ENCODE measurements around the gene ATP2C2. TPM values are rescaled to one million over a fixed set of nuclear protein-coding genes. Genes with fewer than 3 reads are reported as not detected.

The ATP2C2 gene
- total RNA-seq, 1 experiment from 2014 or later: not detected

DNA sequence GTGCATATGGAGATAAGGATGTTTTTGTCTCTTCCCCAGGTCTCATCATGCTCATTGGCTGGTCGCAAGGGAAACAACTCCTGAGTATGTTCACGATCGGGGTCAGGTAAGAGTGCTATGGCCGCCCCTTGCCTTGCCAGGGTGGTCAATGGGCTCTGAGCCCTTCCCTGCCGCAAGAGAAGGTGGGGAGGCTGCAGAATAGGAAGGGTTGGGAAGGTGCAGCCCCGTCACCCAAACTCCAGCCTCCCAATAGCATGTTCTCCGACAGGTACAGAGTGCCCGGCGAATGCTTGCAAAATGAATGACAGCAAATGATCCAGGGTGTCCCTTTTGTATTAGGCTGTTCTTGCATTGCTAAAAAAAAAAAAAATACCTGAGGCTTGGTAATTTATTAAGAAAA, 57.4 kb downstream of the ATP2C2 start:
- H3K4me1 ChIP-seq (ENCODE audit: insufficient read depth, low read length, poor library complexity, severe bottlenecking): no peaks in the 10 kb centered on the region
- ChIA-PET POLR2A (ENCODE audit: low non-redundant PET) (no interaction called here), CTCF (no interaction called here)
- H3K9me3 ChIP-seq (ENCODE audit: low read depth, low read length, poor library complexity, severe bottlenecking): no peaks in the 10 kb centered on the region
- peaks cover 36% of the 10 kb centered on the region for H3K27me3 ChIP-seq (replicated peaks; ENCODE audit: insufficient read depth, low read depth, low read length, poor library complexity)
- no peak overlapping the region for H3K4me3 ChIP-seq (ENCODE audit: low read depth, low read length, poor library complexity, severe bottlenecking)
- TF ChIP-seq EZH2 (IDR thresholded peaks at IDR 0.05; ENCODE audit: borderline replicate concordance, low read depth, low read length, poor library complexity, severe bottlenecking): no peak
- no peaks in the 10 kb centered on the region for H3K36me3 ChIP-seq (ENCODE audit: insufficient read depth, low read length, poor library complexity, severe bottlenecking)
- DNase-seq (ENCODE audit: low spot score): no peak
- BruUV-seq (replicated peaks): no TSS peak
- intact Hi-C loops (cut with micrococcal nuclease; ENCODE audit: unreplicated experiment): no loop called here
- H3K27ac ChIP-seq (ENCODE audit: low read depth, low read length, poor library complexity, severe bottlenecking): no peak overlapping the region

DNA sequence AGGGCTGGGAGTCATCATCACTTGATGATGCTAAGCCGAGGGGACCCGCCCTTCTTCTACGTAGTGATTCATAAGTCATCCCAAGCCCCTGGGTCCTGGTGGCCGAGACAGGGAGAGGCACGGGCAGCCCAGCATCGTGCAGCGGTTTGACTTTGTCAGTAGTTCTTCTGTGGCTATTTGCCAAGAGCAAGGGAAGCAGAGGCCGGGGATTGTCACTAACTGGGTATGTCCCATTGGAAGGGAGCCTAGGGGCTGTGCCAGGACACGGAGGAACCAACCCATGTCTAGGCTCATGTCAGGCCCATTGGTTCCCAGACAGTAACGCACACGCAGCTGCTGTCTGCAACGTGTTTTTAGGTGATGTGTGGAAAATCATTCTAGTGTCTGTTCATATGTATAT, 58.5 kb downstream of the ATP2C2 start:
- peaks cover 46% of the 10 kb centered on the region for H3K27me3 ChIP-seq (replicated peaks; ENCODE audit: insufficient read depth, low read depth, low read length, poor library complexity)
- intact Hi-C loops (cut with micrococcal nuclease; ENCODE audit: unreplicated experiment): no loop called here
- no peak overlapping the region for H3K27ac ChIP-seq (ENCODE audit: low read depth, low read length, poor library complexity, severe bottlenecking)
- ChIA-PET POLR2A (ENCODE audit: low non-redundant PET) (no interaction called here), CTCF (no interaction called here)
- no peak for DNase-seq (ENCODE audit: low spot score)
- H3K9me3 ChIP-seq (ENCODE audit: low read depth, low read length, poor library complexity, severe bottlenecking): no peaks in the 10 kb centered on the region
- no peak overlapping the region for H3K4me3 ChIP-seq (ENCODE audit: low read depth, low read length, poor library complexity, severe bottlenecking)
- no peaks in the 10 kb centered on the region for H3K4me1 ChIP-seq (ENCODE audit: insufficient read depth, low read length, poor library complexity, severe bottlenecking)
- no TSS peak for BruUV-seq (replicated peaks)
- TF ChIP-seq, protein P1, sequence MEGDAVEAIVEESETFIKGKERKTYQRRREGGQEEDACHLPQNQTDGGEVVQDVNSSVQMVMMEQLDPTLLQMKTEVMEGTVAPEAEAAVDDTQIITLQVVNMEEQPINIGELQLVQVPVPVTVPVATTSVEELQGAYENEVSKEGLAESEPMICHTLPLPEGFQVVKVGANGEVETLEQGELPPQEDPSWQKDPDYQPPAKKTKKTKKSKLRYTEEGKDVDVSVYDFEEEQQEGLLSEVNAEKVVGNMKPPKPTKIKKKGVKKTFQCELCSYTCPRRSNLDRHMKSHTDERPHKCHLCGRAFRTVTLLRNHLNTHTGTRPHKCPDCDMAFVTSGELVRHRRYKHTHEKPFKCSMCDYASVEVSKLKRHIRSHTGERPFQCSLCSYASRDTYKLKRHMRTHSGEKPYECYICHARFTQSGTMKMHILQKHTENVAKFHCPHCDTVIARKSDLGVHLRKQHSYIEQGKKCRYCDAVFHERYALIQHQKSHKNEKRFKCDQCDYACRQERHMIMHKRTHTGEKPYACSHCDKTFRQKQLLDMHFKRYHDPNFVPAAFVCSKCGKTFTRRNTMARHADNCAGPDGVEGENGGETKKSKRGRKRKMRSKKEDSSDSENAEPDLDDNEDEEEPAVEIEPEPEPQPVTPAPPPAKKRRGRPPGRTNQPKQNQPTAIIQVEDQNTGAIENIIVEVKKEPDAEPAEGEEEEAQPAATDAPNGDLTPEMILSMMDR (conservative IDR thresholded peaks at IDR 0.05; ENCODE audit: low read depth, low read length): no peak
- TF ChIP-seq EZH2 (IDR thresholded peaks at IDR 0.05; ENCODE audit: borderline replicate concordance, low read depth, low read length, poor library complexity, severe bottlenecking): no peak
- H3K36me3 ChIP-seq (ENCODE audit: insufficient read depth, low read length, poor library complexity, severe bottlenecking): no peaks in the 10 kb centered on the region

DNA sequence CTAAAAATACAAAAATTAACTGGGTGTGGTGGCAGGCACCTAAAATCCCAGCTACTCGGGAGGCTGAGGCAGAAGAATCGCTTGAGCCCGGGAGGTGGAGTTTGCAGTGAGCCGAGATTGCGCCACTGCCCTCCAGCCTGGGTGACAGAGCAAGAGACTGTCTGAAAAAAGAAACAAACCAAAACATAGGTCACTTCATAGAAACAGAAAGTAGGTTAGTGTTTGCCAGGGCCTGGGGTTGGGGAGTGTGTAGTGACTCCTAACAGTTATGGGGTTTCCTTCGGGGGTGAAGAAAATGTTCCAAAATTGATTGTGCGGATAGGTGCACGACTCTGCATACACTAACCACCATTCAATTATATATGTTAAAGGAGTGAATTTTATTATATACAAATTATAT, 59.2 kb downstream of the ATP2C2 start:
- intact Hi-C loops (cut with micrococcal nuclease; ENCODE audit: unreplicated experiment): no loop called here
- ChIA-PET CTCF (no interaction called here), POLR2A (ENCODE audit: low non-redundant PET) (no interaction called here)
- no peaks in the 10 kb centered on the region for H3K9me3 ChIP-seq (ENCODE audit: low read depth, low read length, poor library complexity, severe bottlenecking)
- H3K27ac ChIP-seq (ENCODE audit: low read depth, low read length, poor library complexity, severe bottlenecking): no peak overlapping the region
- no peak for TF ChIP-seq EZH2 (IDR thresholded peaks at IDR 0.05; ENCODE audit: borderline replicate concordance, low read depth, low read length, poor library complexity, severe bottlenecking)
- TF ChIP-seq, protein P1 (conservative IDR thresholded peaks at IDR 0.05; ENCODE audit: low read depth, low read length): no peak
- no peak for DNase-seq (ENCODE audit: low spot score)
- no peak overlapping the region for H3K4me3 ChIP-seq (ENCODE audit: low read depth, low read length, poor library complexity, severe bottlenecking)
- no peaks in the 10 kb centered on the region for H3K36me3 ChIP-seq (ENCODE audit: insufficient read depth, low read length, poor library complexity, severe bottlenecking)
- peaks cover 50% of the 10 kb centered on the region for H3K27me3 ChIP-seq (replicated peaks; ENCODE audit: insufficient read depth, low read depth, low read length, poor library complexity)
- no peaks in the 10 kb centered on the region for H3K4me1 ChIP-seq (ENCODE audit: insufficient read depth, low read length, poor library complexity, severe bottlenecking)
- no TSS peak for BruUV-seq (replicated peaks)

DNA sequence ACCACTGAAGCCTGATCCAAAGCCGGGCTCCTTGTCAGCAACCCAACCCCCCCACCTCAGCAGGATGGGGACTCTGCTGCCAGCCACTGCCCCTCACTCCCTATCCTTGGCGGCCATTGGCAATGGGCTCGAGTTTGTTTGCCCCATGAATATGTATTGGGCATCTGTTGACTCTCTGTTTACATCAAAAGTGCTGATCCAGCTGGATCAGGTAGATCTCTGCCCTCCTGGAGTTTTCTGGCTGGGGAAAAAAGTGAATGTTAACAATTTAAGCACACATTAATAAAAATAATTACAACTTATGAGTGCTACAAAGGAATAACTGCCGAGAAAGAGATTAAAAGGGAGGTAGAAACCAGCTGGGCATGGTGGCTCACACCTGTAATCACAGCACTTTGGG, 62.5 kb downstream of the ATP2C2 start:
- Histone ChIP-seq H3K4me3 (ENCODE audit: low read depth, low read length, poor library complexity, severe bottlenecking) (no peak overlapping the region), H3K4me1 (ENCODE audit: insufficient read depth, low read length, poor library complexity, severe bottlenecking) (no peaks in the 10 kb centered on the region), H3K27ac (ENCODE audit: low read depth, low read length, poor library complexity, severe bottlenecking) (no peak overlapping the region), H3K9me3 (ENCODE audit: low read depth, low read length, poor library complexity, severe bottlenecking) (no peaks in the 10 kb centered on the region), H3K36me3 (ENCODE audit: insufficient read depth, low read length, poor library complexity, severe bottlenecking) (no peaks in the 10 kb centered on the region), H3K27me3 (replicated peaks; ENCODE audit: insufficient read depth, low read depth, low read length, poor library complexity) (peaks cover 46% of the 10 kb centered on the region)
- TF ChIP-seq EZH2 (IDR thresholded peaks at IDR 0.05; ENCODE audit: borderline replicate concordance, low read depth, low read length, poor library complexity, severe bottlenecking): no peak
- TF ChIP-seq, protein P1 (conservative IDR thresholded peaks at IDR 0.05; ENCODE audit: low read depth, low read length): no peak
- intact Hi-C loops (cut with micrococcal nuclease; ENCODE audit: unreplicated experiment): no loop called here
- DNase-seq (ENCODE audit: low spot score): no peak
- ChIA-PET CTCF (no interaction called here), POLR2A (ENCODE audit: low non-redundant PET) (no interaction called here)
- no TSS peak for BruUV-seq (replicated peaks)
